IPS DF 6.9 (cell line): ENCODE data around the gene ANKMY1.

Source experiments
- DNase-seq: peaks from one replicate; pipeline ENCODE4 v3.0.0-alpha.2; 2013; ENCODE audit warnings: low read depth, low spot score
- H3K27ac ChIP-seq: one replicate; pipeline ENCODE4 v1.5.1; 2013; ENCODE audit warnings: low read length, control low read depth
- H3K27me3 ChIP-seq: 2 replicates; pipeline ENCODE4 v1.6.1; 2013; ENCODE audit warnings: mild to moderate bottlenecking, low read length; ENCODE audit not compliant: control insufficient read depth, insufficient read depth
- H3K36me3 ChIP-seq: 2 replicates; pipeline ENCODE4 v1.6.1; 2013; ENCODE audit warnings: low read length; ENCODE audit not compliant: control insufficient read depth, insufficient read depth
- H3K4me1 ChIP-seq: 2 replicates; pipeline ENCODE4 v1.6.1; 2013; ENCODE audit warnings: low read length; ENCODE audit not compliant: control insufficient read depth, insufficient read depth
- H3K4me3 ChIP-seq: 2 replicates; pipeline ENCODE4 v1.5.1; 2013; ENCODE audit warnings: mild to moderate bottlenecking, low read length
- H3K9me3 ChIP-seq: 2 replicates; pipeline ENCODE4 v1.6.1; 2013; ENCODE audit warnings: low read length, inconsistent platforms; ENCODE audit not compliant: control insufficient read depth, insufficient read depth
- WGBS: extraction: QIAGEN DNeasy Blood & Tissue Kit; methylation state at CpG from one replicate; pipeline ENCODE4 v1.1.7; 2013; ENCODE audit warnings: mixed read lengths, missing lambda C conversion rate; ENCODE audit not compliant: insufficient read length, insufficient coverage; 5-methylcytosine and 5-hydroxymethylcytosine counted together

ANKMY1 gene

DNA sequence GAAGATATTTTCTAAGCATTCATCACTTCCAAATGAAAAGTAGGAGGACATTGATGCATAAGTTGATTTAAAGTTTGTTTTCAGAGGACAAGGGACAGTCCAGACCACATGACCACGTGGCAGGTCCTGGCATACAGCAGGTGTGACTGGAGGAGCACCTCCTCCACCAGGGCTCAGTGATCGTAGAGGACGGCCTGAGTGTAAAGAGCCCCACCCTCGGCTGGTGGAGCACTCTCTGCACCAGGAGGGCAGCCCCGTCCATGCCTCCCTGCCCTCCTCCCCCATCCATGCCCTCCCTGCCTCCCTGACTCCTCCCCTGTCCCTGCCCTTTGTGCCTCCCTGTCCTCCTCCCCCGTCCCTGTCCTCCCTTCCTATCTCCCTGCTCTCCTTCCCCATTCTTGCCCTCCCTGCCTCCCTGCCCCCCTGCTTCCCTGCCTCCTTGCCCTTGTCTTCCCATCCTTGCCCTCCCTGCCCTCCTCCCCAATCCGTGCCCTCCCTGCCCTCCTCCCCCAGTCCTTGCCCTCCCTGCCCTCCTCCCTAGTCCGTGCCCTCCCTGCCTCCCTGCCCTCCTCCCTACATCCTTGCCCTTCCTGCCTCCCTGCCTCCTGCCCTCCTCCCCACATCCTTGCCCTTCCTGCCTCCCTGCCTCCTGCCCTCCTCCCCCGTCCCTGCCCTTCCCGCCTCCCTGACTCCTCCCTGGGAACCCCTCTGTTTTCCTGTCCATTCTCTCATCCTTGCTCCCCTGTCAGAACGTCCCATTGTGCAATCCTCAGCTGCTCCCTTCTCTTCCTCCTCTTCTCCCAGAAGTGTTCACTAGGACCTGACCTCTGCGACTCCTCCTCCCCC lies 47.9 kb downstream of the ANKMY1 start:
- no CpG with 5 or more reads among the region's 12 CpGs for WGBS
- H3K9me3 ChIP-seq: no peaks in the 10 kb centered on the region
- no peak for DNase-seq
- no peak overlapping the region for H3K4me3 ChIP-seq
- H3K4me1 ChIP-seq: no peaks in the 10 kb centered on the region
- no peak overlapping the region for H3K27ac ChIP-seq
- H3K36me3 ChIP-seq: no peaks in the 10 kb centered on the region
- no peaks in the 10 kb centered on the region for H3K27me3 ChIP-seq

DNA sequence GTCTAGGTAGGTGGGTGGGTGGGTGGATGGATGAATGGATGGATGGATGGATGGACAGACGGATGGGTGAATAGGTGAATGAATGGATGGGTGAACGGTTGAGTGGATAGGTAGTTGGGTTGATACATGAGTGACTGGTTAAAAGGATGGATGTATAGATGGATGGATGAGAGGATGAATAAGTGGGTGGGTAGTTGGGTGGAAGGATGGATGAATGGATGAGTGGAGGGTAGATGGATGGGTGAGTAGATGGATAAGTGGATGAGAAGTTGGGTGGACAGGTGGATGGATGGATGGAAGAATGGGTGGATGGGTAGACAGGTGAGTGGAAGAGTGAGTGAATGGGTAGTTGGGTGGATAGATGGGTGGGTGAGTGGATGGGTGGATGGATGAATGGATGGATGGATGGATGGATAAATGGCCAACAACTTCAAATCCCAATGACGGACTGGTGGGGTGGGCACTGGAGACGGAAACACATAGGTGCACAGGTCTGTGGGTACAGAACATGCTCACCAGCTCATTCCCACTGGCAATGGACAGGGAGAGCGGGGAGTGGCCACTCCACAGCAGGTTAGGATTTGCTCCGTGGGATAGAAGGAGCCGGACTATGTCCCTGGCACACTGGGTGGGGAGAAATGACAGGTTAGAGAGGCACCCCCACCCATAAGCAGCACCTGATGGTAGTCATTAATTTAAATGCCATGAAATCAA lies 48.8 kb downstream of the ANKMY1 start:
- Histone ChIP-seq H3K27ac (no peak overlapping the region), H3K27me3 (no peaks in the 10 kb centered on the region), H3K9me3 (no peaks in the 10 kb centered on the region), H3K4me3 (no peak overlapping the region), H3K36me3 (no peaks in the 10 kb centered on the region), H3K4me1 (no peaks in the 10 kb centered on the region)
- WGBS: 100% methylated on average over 1 of the region's 7 CpGs
- no peak for DNase-seq

DNA sequence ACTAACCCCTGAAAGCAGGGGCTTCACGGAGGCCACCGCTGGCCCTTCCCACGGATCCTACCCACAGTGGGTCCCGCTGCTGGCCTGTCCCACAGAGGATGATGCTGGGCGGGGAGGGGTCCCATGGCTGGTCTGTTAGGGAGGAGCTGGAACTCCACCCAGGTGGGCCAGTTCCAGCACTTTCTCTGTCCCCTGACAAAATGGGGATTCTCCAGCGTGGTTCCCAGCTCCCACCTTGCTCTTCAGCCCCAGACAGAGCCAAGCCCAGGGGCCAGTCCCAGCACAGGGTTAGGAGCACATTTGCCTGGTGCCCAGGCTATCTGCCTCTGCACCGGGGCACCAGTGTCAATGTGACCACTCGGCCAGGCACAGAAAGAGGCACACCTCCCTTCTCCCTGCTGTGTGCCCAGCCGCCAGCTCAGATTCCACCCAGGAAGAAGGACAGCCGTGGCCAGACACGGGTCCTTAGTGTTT lies 50.0 kb downstream of the ANKMY1 start:
- Histone ChIP-seq H3K4me3 (no peak overlapping the region), H3K9me3 (no peaks in the 10 kb centered on the region), H3K4me1 (no peaks in the 10 kb centered on the region), H3K27ac (no peak overlapping the region), H3K36me3 (no peaks in the 10 kb centered on the region), H3K27me3 (no peaks in the 10 kb centered on the region)
- no peak for DNase-seq
- WGBS: no CpG with 5 or more reads among the region's 11 CpGs

DNA sequence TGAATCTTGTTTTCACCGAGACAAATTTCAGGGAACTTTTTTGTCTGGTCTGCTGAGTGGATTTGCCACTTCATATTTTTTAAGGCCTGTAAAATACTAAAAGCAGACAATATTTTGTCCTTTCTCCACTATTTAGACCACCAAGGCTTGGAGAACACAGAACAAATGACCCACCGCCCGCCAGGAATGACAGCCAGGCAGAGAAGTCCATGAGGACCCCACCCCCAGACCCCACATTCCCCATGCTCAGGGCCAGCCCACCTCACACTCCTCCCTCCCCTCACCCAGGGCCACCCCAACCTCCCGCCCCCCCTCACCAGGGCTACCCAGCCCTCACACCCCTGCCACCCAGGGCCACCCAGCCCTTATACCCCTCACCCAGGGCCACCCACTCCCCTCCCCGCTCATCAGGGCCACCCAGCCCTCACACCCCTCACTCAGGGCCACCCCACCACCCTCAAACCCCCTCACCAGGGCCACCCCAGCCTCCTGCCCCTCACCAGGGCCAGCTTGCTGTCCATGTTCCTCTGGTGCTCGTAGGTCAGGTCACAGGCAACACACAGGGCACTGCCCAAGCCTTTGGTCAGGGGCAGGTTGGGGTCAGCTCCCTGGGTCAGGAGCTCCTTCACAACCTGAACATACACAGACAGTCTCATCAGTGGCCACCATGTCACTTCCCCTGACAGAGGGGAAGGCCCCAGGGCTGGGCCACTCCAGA lies 50.6 kb downstream of the ANKMY1 start:
- no peak for DNase-seq
- WGBS: no CpG with 5 or more reads among the region's 6 CpGs
- no peak overlapping the region for H3K4me3 ChIP-seq
- no peaks in the 10 kb centered on the region for H3K36me3 ChIP-seq
- no peaks in the 10 kb centered on the region for H3K27me3 ChIP-seq
- H3K9me3 ChIP-seq: no peaks in the 10 kb centered on the region
- no peaks in the 10 kb centered on the region for H3K4me1 ChIP-seq
- H3K27ac ChIP-seq: no peak overlapping the region

DNA sequence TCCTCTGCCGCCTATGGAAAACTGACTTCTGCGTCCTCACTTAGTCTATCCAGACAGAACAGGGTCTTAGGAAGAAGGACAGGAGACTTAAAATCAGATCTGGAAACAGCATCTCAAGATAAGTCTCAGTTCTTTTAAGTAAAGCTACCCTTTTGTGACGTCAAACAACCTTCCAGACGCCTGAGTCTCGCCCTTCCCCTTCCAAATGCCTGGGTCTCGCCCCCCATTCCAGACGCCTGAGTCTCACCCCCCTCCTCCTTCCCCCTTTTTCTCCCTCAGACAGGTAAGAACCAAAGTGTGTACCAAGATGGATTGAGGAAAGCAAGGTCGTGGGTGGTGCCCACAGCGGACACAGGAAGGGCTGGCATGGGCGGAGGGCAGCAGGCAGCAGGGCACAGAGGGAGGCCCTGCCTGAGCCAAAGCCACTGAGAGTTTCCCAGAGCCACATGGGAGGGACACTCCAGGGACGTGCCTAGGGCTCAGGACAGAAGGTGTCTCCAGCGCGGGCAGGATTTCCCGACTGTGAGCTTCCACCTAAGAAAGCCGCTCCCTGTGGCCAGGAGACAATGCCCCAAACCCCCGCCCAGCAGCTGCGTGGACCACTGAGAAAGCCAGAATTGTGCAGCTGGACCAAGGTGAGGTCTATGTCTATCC lies 51.3 kb downstream of the ANKMY1 start:
- H3K4me1 ChIP-seq: no peaks in the 10 kb centered on the region
- no CpG with 5 or more reads among the region's 17 CpGs for WGBS
- no peaks in the 10 kb centered on the region for H3K9me3 ChIP-seq
- H3K27me3 ChIP-seq: no peaks in the 10 kb centered on the region
- no peaks in the 10 kb centered on the region for H3K36me3 ChIP-seq
- DNase-seq: no peak
- no peak overlapping the region for H3K4me3 ChIP-seq
- H3K27ac ChIP-seq: no peak overlapping the region

DNA sequence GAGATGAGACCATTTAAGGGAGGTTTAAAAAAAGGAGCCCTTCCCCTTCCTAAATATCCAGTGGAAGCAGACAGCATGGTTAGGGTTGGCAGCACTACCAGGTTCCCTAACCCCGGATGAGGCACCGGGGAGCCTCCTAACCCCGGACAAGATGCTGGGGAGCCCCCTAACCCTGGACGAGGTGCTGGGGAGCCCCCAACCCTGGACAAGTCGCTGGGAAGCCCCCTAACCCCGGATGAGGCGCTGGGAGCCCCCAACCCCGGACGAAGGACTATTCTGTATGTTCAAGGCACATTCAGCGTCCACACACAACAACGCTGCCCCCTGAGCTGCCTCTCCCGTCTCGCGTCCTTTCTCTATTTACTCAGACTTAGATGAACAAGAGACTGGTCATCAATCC lies 51.9 kb downstream of the ANKMY1 start:
- no peaks in the 10 kb centered on the region for H3K4me1 ChIP-seq
- no peak overlapping the region for H3K4me3 ChIP-seq
- no peak for DNase-seq
- H3K9me3 ChIP-seq: no peaks in the 10 kb centered on the region
- H3K27me3 ChIP-seq: no peaks in the 10 kb centered on the region
- no peaks in the 10 kb centered on the region for H3K36me3 ChIP-seq
- WGBS: no CpG with 5 or more reads among the region's 14 CpGs
- no peak overlapping the region for H3K27ac ChIP-seq

DNA sequence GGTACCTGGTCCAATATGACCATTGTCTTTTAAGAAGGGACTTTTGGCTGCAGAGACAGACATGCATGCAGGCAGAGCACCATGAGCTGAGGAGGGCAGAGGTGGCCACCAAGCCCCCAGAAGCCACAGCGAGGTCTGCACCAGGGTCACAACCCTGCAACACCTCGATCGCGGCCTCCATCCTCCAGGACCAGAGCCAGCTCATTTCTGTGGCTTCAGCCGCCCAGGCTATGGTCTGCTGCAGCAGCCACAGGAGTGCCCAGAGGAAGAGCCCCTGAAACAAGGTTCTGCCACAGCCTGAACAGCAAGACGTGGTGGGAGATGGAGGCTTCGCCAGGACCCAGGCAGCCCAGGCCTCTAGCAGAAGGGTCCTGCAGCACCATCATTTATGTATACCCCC lies 53.9 kb downstream of the ANKMY1 start:
- no CpG with 5 or more reads among the region's 7 CpGs for WGBS
- no peak for DNase-seq
- Histone ChIP-seq H3K4me1 (no peaks in the 10 kb centered on the region), H3K36me3 (no peaks in the 10 kb centered on the region), H3K27ac (no peak overlapping the region), H3K27me3 (no peaks in the 10 kb centered on the region), H3K4me3 (no peak overlapping the region), H3K9me3 (no peaks in the 10 kb centered on the region)

DNA sequence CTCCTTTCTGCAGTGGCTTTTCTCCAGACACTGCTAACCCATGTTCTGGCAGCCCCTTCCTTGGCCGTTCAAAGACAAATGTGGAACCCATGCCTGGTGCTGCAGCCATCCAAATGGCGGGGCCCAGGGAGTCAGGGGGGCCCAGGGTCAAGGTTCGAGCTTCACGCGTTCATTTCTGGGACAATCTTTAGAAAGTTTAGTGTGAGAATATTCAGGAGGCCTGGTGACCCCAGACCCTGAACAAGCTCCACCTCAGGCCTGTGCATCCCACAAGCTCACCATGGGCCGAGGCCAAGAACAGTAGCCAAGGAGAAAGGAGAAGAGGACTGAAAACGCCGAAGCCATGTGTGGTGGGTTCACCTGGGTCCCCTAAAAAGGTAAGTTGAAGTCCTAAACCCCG lies 54.4 kb downstream of the ANKMY1 start:
- Histone ChIP-seq H3K36me3 (no peaks in the 10 kb centered on the region), H3K4me3 (no peak overlapping the region), H3K9me3 (no peaks in the 10 kb centered on the region), H3K27ac (no peak overlapping the region), H3K27me3 (no peaks in the 10 kb centered on the region), H3K4me1 (no peaks in the 10 kb centered on the region)
- no CpG with 5 or more reads among the region's 9 CpGs for WGBS
- no peak for DNase-seq

DNA sequence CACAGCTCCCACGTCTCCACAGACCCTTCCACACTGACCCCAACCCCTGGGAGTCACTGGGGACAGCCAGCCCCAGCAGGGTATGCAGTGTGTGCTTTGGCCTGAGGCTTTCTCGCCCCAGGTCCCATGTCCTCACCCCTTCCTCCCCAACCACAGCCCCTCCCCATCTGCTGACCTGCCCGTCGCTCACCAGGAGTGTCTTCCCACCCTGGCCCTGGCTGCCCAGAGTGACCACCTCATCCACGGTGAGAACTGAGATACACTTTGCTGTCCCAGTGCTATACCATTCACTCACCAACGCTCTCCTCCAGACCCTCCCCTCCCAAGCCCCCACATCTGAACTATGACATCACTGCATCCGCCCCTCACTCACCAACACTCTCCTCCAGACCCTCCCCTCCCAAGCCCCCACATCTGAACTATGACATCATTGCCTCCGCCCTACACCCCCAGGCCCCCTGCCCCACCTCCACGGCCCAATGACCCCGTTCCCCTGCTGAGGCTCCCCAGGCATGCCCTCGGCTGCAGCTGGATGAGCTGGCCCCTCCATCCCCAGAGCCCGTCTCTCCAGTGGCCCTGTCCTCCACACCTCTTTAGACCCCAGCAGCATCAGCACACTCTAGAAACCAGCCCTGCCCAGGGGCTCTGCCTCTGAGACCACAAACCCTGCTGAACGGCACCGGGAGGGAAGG lies 55.2 kb downstream of the ANKMY1 start:
- DNase-seq: no peak
- H3K27ac ChIP-seq: no peak overlapping the region
- no peak overlapping the region for H3K4me3 ChIP-seq
- no peaks in the 10 kb centered on the region for H3K36me3 ChIP-seq
- no peaks in the 10 kb centered on the region for H3K27me3 ChIP-seq
- 100% methylated on average over 1 of the region's 14 CpGs for WGBS
- no peaks in the 10 kb centered on the region for H3K9me3 ChIP-seq
- no peaks in the 10 kb centered on the region for H3K4me1 ChIP-seq

DNA sequence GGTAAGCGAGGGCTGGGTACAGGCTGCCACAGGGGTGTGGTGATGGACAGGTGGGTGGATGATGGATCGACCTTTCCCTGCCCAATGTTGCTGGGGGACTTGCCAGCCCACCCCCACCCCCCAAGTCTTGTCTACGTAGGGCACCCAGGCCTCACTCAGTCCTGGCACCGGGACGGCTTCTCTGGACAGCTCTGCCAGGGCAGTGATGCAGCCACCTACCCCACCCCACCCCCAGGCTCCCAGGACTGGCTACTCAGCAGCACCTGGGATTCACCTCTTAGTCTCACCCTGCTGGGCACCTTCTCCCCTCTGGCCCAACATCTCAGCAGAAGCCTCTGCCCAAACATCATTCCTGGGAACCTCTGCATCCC lies 55.7 kb downstream of the ANKMY1 start:
- no CpG with 5 or more reads among the region's 5 CpGs for whole genome bisulfite sequencing
- Histone ChIP-seq H3K4me1 (no peaks in the 10 kb centered on the region), H3K36me3 (no peaks in the 10 kb centered on the region), H3K27ac (no peak overlapping the region), H3K9me3 (no peaks in the 10 kb centered on the region), H3K4me3 (no peak overlapping the region), H3K27me3 (no peaks in the 10 kb centered on the region; the same call in 1 of the 2 replicates)
- no peak for DNase-seq
